ENCODE measurements around the gene PNPO. TPM values are rescaled to one million over a fixed set of nuclear protein-coding genes. Genes with fewer than 3 reads are reported as not detected.

The PNPO gene
- total RNA-seq, 1 experiment from 2014 or later, result 12.3 TPM

GRCh38 chr17:47989700-47990099, 48.3 kb downstream of the PNPO start:
- H3K9me3 ChIP-seq (ENCODE audit: low read depth, low read length, poor library complexity, severe bottlenecking), result no peaks in the 10 kb centered on the region
- H3K36me3 ChIP-seq (ENCODE audit: insufficient read depth, low read length, poor library complexity, severe bottlenecking), result peaks cover 4% of the 10 kb centered on the region
- ChIA-PET CTCF (no interaction called here), POLR2A (ENCODE audit: low non-redundant PET) (interaction anchor here (0.6 kb wide), 1 partner anchor 19 kb away, joined by 4 read pairs; no protein-coding TSS in a partner anchor)
- H3K27me3 ChIP-seq (replicated peaks; ENCODE audit: insufficient read depth, low read depth, low read length, poor library complexity), result no peaks in the 10 kb centered on the region
- no TSS peak for BruUV-seq (replicated peaks)
- no peak for DNase-seq (ENCODE audit: low spot score)
- intact Hi-C loops (cut with micrococcal nuclease; ENCODE audit: unreplicated experiment), result no loop called here
- no peak overlapping the region for H3K4me3 ChIP-seq (ENCODE audit: low read depth, low read length, poor library complexity, severe bottlenecking)
- H3K4me1 ChIP-seq (ENCODE audit: insufficient read depth, low read length, poor library complexity, severe bottlenecking), result peaks cover 27% of the 10 kb centered on the region
- no peak for TF ChIP-seq EZH2 (IDR thresholded peaks at IDR 0.05; ENCODE audit: borderline replicate concordance, low read depth, low read length, poor library complexity, severe bottlenecking)
- TF ChIP-seq CTCF (conservative IDR thresholded peaks at IDR 0.05; ENCODE audit: low read depth, low read length), result no peak
- H3K27ac ChIP-seq (ENCODE audit: low read depth, low read length, poor library complexity, severe bottlenecking), result peak overlapping the region; percentile 52

- CTCF ChIA-PET, result no interaction called here
- no peaks in the 10 kb centered on the region for H3K27me3 ChIP-seq (replicated peaks; ENCODE audit: insufficient read depth, low read depth, low read length, poor library complexity)
- intact Hi-C loops (cut with micrococcal nuclease; ENCODE audit: unreplicated experiment), result no loop called here
- no peak for DNase-seq (ENCODE audit: low spot score)
- no peak overlapping the region for H3K4me3 ChIP-seq (ENCODE audit: low read depth, low read length, poor library complexity, severe bottlenecking)
- POLR2A ChIA-PET (ENCODE audit: low non-redundant PET), result no interaction called here
- no peaks in the 10 kb centered on the region for H3K36me3 ChIP-seq (ENCODE audit: insufficient read depth, low read length, poor library complexity, severe bottlenecking)
- BruUV-seq (replicated peaks), result no TSS peak
- no peak overlapping the region for H3K27ac ChIP-seq (ENCODE audit: low read depth, low read length, poor library complexity, severe bottlenecking)
- H3K9me3 ChIP-seq (ENCODE audit: low read depth, low read length, poor library complexity, severe bottlenecking), result no peaks in the 10 kb centered on the region
- H3K4me1 ChIP-seq (ENCODE audit: insufficient read depth, low read length, poor library complexity, severe bottlenecking), result peaks cover 27% of the 10 kb centered on the region
- TF ChIP-seq CTCF (conservative IDR thresholded peaks at IDR 0.05; ENCODE audit: low read depth, low read length) (no peak), EZH2 (IDR thresholded peaks at IDR 0.05; ENCODE audit: borderline replicate concordance, low read depth, low read length, poor library complexity, severe bottlenecking) (no peak)
Measured at GRCh38 chr17:47990962-47991731, 49.8 kb downstream of the PNPO start.

- no peak for TF ChIP-seq EZH2 (IDR thresholded peaks at IDR 0.05; ENCODE audit: borderline replicate concordance, low read depth, low read length, poor library complexity, severe bottlenecking)
Measured at GRCh38 chr17:47992216-47992615, 50.8 kb downstream of the PNPO start.

More at GRCh38 chr17:47992216-47992615, 50.8 kb downstream of the PNPO start:
- no peak overlapping the region for H3K4me3 ChIP-seq (ENCODE audit: low read depth, low read length, poor library complexity, severe bottlenecking)
- CTCF ChIA-PET, result no interaction called here
- no peak for DNase-seq (ENCODE audit: low spot score)
- no TSS peak for BruUV-seq (replicated peaks)
- intact Hi-C loops (cut with micrococcal nuclease; ENCODE audit: unreplicated experiment), result no loop called here
- no peaks in the 10 kb centered on the region for H3K36me3 ChIP-seq (ENCODE audit: insufficient read depth, low read length, poor library complexity, severe bottlenecking)
- H3K27me3 ChIP-seq (replicated peaks; ENCODE audit: insufficient read depth, low read depth, low read length, poor library complexity), result no peaks in the 10 kb centered on the region
- no peak overlapping the region for H3K27ac ChIP-seq (ENCODE audit: low read depth, low read length, poor library complexity, severe bottlenecking)
- no peaks in the 10 kb centered on the region for H3K9me3 ChIP-seq (ENCODE audit: low read depth, low read length, poor library complexity, severe bottlenecking)
- peaks cover 19% of the 10 kb centered on the region for H3K4me1 ChIP-seq (ENCODE audit: insufficient read depth, low read length, poor library complexity, severe bottlenecking)
- POLR2A ChIA-PET (ENCODE audit: low non-redundant PET), result no interaction called here
